ENCODE results near the gene CLNK.

Gene CLNK

DNA sequence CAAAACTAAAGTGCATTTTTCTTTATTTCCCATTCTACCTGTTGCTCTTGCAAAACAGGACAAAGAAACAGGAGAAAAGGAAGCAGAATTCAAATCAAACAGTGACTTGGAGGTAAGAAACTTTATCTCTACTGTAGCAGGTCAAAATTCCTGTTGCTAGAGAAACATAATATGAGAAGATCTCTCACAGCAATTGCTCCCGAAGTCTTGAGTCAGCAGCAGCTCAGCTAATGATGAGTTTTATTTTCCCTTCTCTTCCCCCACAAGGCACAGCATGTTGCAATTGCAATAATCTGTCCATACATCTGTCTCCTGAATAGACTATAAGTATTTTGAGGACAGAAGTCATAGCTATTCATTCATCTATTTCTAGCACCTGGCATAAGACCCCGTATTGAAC, 112.7 kb downstream of the CLNK start:
- DNase-seq: no peak

DNA sequence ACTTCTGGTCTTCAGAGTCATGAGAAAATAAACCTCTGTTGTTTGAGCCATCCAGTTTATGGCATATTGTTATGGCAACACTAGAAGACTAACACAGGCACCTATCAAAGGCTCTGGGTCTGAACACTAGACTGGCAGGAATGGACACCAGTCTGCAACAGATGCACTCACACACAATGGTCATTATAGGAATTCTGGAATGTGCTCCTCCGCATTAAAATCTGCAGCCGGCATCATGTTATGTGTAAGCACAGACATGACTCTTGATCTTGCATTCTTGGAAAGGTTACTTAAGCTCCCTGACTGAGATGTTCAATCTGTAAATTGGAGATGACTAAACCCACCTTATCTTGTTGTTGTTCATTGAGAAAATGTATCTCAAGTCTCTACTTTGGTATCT, 115.1 kb downstream of the CLNK start:
- DNase-seq: no peak

DNA sequence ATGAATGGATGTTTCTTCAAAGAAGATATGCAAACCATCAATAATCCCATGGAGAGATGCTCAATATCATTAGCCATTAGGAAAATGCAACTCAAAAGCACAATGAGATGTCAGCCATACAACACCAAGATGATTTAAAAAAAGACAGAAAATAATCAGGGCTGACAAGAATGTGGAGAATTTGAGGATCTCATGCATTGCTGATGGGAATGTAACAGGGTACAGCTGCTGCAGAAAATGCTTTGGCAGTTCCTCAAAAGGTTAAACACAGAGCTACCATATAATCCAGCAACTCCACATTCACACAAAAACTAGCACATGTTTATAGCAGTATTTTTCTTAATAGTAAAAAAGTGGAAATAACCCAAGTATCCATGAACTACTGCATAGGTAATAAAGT, 116.8 kb downstream of the CLNK start:
- no peak for DNase-seq

DNA sequence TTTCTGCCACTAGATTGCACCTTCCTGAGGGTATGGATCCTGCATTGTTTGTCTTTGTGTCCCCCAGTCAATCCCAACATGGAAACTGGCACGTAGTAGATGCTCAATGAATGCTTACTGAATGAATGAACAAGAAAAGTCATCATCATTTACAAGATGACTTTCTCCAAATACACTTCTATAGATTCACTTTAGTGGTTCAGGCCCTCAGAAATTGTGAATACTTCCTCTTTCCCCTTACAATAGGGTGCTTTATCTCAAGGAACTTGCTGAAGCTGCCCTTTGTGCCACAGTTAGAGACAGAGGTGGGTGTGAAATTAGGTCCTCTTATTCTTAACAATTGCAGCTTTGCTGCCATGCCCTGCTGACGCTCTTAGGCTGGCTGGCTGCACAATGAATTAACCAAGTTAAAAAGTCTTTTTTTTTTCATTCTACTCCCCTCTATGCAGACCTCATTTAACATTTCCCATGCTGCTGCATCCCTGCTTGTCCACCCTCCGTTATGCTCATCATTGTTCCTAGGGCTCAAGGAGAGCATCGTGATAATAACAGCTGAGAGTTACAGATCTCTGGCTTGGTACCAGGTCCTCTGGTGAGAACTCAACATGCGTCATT, 119.3 kb downstream of the CLNK start:
- no peak for DNase-seq

DNA sequence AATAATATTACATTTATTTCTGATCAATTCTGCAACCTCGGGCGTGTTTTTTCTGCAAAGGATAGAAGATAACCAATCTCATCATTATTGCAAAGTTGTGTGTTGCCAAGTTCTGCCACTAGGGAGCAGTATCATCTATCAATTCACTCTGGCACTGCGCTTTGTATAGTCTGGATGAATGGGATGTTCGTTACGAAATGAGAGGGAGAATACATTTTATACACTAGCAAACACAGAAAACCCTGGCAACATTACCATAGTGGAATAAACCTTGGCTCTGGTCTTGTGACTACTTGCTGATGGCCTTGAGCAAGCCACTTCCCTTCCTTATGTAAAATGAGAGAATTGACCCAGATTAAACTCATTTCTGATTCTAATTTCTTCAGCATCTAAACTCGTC, 129.9 kb downstream of the CLNK start:
- no peak for DNase-seq

DNA sequence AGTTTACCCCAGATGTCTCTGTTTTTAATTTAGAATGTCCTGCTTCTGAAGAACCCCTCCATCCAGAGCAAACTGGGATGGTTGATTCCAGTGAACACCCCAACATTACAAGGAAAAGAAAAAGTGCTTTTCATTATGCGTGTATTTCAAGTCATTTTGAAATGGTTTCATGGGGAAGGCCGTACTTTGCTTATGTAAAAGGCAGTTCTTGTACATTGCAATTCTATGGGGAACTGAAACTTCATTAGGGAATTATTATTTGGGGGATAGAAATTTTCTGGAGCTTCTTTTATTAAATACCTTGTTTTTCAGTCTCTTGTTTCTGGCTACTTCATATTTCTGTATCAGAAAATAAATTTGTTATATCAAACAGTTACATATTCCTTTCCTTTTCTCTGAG, 130.4 kb downstream of the CLNK start:
- no peak for DNase-seq

DNA sequence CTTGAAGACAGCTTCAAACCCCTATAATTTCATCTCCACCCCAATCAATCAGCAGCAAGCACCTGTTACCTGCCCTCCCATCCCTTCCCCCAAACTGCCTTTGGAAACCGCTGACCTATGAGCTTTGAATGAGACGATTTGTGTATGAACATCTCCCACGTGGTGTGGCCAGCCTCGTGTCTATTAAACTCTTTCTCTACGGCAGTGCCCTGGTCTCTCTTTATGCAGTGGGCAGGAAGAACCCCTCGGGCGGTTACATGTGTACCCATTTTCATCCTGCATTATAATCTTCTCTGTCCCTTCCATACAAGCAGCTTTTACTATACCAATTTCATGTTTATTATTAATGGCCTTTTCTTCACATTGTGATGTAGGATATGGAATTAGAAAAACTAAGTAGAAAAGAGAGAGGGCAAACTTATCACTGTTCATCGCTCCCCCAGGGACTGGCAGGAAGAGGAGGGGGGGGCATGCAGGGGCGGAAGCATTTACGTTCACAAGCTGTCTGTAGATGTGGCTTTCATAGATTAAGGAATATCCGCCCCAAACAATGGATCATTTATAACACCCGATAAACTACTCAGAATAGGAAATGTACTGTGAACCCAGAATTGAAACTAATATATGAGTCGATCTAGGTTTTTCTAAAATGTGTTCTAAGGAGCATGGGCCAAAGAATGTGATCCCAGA, 131.8 kb downstream of the CLNK start:
- DNase-seq: no peak

DNA sequence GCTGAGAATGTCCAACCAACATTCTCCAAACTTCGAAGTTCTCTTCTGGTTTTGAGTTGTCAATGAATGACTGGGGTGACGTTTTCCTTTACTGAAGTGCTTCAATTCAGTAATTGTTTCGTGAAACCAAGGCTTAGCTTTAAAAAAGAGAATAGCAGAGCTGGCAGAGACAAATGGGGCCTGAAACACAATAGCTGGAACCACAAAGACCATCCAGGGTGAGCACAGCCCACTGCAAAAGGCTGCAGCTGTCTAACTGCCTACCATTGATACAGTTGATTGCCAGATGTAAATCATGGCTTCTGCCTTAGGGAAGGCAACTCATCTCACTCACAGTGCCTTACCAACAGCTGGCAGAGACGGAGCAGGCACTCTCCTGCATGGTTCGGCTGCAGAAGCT, 148.7 kb downstream of the CLNK start:
- no peak for DNase-seq

DNA sequence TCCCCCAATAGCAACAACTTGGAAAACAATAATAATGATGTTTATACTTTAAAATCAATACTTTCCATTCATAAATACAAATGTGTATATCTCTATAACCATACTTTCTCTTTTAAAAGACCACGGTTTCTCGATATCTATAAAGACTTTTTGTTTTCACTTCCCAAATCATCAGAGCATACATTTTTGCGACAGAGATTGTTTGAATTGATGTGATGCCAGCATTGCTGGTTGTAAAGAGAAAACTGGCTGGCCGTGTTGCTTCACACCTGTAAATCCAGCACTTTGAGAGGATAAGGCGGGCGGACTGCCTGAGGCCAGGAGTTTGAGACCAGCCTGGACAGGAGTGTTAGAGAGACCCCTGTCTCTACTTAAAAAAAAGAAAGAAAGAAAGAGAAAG, 149.7 kb downstream of the CLNK start:
- DNase-seq: no peak

DNA sequence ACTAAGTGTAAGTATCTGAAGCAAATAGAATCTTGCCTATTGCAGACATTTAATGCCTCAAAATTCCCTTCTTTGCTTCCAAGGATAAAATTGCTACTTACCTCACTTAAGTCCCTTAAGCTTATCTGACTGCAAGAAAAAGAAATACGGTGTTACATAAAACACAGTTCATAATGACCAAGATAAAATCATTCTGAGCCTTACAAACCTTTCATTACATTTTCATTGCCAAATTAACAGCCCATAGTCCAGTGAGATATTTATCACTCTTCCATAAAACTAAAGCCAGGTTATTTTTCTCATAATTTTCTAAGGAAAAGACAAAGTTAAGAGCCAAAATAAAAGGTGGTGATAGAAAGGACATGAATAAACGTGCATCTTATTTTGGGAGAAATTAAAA, 152.4 kb downstream of the CLNK start:
- DNase-seq: no peak

DNA sequence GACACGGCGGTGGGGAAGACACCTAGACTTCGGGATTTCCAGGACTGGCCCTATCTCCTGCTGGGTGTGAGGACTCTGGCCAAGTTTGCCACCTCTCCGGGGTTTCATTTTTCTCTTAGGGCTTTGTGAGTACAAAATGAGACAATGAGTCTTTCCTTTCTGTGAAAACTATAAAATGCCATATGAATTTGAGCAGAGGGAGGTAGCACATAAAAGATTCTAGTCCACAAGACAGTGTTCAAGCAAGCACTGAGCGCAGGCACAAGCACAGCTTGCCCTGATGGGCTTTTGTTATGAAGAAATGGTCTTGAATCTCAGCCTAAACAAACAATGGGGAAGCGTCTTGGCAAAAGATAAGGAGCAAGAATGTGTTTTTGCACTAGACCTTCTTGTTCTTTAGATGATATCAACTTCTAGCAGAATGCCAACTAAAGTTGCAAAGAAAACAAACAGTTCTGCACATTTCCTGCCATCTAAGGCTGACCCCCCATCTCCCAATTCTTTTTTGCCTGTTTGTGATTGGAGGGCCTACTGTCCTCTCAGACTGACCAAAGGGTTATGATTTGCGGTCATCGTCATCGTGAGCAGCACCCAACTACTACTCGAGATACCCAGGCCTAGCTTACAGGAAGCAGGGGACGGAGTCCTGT, 154.3 kb downstream of the CLNK start:
- no peak for DNase-seq

DNA sequence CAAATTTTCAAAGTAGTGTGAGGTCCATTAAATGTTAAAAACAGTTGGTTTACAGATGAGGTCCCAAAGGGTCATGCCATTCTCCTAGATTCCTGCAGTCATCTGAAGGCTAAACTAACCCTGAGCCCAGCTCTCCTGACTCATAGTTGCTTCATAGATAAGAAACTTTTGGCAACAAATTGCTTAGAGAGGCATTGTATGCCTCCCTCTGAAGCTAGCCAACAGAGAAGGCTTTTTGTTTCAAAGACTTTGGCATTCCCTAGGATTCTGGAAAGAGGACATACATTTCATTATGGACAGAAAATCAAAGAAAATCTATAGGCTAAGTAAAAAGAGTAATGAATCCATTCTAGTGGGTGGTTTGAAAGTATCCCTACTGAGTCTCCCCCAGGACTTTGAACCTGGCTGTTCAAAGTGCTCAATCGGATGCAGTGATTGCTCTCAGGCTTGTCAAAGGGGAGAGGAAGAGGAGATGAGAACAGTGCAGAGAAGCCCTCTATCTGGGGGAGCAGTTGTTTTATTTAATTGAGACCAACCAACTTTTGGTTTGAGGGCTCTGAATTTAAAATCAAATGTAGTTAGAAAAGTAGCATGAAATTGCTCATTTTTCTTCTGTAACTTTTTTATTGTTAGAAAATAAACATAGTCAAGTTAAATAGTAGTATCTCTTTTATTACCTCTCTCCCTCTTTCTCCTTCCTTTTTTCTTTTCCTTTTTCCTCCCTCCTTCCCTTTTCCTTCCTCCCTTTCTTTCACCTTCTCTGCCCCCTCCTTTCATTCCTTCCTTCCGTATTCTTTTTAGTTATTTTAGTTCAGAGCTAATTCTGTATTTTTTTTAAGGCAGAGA, 155.1 kb downstream of the CLNK start:
- no peak for DNase-seq

DNA sequence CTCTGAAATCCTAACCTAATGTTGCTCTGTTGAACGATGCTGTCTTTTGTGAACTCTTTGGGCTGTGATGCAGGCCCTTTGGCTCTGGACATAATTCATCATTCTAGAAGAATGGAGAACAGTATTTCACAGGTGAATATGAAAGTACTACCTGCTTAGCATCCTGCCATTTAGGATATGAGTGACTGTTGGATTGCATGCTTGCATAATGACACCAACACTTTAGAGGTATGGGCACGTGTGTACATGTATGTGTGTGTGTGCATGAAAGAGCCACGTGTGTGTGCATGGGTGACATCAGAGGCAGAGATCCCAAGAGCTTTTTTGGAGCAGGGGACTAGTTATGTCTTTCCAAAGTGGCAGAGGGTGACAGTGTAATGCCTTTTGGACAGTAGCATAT, 157.1 kb downstream of the CLNK start:
- no peak for DNase-seq

DNA sequence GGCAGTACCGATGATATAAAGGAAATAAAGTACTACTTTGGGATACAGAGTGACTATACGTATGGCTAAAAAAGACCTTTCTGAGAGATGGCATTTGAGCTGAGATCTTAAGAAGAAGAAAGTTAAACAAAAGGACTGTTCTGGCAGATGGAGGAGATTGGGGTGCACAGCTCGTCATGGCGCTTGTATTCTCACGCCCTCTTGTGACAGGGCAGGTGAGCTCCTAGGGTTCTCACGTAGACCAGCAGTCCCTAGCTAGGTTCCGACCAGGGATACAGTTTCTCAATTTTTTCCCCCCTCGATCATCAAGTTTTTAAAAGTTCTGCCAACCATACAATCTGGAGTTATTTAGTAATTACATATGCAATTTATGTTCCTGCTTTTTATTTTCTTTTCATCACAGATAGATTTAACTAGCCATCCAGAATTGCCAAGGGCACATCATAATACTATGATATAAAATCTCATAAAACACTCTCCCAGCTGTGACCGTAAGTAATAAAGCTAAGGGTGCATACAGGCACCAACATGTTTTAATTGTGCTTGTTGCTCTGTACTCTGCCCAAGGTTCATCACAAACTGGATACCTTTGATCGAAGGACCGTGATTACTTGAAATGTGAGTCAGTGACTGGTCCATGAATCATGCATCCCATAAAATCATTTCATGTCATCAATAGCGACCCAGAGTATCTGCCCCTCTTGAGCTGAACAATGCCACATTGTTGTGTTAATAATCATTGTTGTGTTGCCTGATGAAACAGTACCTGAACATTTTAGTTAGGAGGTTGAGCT, 157.9 kb downstream of the CLNK start:
- DNase-seq: no peak

DNA sequence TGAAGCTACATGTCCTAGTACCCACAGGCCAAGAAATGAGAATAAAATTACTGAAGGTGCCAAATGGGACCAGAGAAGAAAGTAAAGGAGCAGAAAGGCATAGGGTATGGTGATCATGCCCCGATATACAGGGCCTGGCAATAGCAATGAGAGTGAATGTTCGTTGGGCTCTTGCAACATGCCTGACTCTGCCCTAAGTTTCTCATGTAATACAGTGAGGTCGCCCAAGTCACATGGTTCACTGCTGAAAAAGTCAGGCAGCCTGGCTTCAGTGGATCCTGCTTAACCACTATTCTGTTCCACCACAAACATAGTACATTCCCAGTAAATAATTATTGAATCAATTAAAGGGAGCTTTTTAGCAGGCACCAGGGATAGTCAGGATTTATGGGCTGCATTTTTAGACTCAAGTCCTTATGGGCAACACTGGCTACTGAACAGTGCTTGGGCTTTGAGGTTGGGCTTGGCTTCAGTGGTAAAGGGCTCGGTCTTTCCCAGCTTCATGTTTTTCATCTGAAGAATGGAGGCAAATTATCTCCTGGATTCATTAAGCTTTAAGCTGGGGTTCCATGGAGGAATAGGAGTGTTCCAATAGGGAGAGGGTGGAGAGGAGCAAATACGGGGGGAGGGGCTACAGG, 160.3 kb downstream of the CLNK start:
- DNase-seq: no peak

DNA sequence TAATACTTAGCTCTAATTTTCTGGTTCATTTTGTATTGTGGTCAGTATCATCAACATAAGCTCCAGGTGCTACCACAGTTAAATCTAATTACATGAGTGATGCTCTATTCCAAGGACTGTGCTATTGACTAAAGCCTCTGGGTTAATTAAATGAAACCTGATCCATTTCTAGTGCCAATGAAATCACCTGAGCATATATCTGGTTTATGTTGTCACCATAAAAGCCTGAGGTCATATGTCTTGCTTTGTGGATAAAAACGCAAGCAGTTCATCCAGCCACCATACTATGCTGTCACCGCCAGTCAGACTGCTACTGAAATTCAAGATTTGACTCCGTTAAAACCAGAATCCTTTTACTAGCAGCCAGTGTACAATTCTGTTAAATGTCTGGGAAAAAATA, 163.1 kb downstream of the CLNK start:
- no peak for DNase-seq

DNA sequence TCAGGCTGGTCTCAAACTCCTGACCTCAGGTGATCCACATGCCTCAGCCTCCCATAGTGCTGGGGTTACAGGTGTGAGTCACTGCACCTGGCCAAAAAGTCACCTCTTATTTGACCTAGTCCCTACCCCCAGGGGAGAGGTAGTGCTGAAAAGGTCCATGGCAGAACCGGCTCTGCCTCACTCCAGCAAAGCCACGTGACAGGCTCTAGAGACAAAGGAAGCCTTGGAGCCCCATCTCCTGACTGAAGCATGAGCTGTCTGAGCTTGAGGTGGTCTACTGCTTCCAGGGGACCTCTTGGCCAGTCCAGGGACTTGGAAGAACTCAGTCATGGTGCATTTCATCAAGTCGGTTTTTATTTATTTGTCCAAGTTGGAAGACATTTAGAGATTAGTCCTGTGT, 174.8 kb downstream of the CLNK start:
- no peak for DNase-seq

DNA sequence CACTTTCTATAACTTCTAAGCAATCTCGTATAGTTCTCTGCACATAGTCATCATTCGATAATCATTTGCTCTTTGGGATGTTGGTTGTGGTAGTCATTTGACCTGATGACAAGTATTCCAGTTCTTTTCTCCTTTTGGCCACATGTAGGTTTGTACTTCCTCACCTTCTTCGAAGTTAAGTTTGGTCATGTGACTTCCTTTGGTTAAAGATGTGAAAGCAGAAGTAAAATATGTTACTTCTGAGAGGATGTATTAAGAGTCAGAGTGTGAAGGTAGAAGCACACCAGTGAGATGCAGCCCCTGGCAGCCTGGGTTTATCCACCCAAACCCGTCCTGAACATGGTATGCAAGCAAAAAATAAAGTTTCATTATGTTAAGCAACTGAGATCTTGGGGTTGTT, 178.5 kb downstream of the CLNK start:
- DNase-seq: no peak

DNA sequence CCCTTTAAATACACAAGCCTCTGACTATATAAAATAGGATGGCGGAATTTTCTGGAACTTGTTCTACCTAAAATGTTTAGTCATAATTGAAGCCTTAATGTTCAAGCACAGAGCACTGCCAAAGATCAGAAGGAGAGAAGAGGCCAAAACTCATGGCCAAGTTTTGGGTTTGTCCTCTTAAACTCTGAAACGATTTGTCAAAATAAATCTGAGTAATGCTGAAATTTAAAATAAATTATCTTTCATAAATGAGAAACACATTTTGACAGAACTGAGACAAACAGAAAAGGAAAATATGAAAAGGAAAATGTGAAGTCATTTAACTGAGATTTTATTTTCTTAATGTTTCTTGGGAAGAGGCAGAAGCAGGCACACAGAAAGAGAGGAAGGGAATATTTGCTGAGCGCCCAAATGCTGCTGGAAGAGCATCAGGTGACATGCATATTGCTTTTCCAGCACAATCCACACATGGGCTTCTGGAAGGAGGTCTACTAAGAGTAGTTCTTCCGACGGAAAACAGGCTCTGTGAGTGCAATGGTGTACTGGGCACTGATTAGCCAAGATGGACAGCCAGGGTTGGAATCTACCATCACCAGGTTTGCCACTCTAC, 179.9 kb downstream of the CLNK start:
- DNase-seq: no peak

DNA sequence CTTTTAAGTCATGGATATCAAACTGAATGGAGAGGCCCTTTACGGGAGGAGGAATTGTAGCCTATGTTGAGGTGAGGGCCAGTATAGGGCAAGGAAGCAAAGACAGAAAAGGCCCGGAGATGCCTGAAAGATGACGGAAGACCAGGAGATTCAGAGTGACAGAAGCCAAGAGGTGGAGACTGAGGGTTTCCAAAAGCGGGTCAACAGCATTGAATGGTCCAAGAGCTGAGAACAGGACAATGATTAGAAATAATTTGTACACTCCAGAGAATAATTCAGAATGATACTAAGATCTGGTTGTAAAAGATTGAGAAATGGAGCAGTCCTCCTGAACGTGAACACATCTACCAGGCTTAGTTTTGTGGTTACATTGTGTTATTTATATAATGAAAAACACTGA, 181.9 kb downstream of the CLNK start:
- no peak for DNase-seq

DNA sequence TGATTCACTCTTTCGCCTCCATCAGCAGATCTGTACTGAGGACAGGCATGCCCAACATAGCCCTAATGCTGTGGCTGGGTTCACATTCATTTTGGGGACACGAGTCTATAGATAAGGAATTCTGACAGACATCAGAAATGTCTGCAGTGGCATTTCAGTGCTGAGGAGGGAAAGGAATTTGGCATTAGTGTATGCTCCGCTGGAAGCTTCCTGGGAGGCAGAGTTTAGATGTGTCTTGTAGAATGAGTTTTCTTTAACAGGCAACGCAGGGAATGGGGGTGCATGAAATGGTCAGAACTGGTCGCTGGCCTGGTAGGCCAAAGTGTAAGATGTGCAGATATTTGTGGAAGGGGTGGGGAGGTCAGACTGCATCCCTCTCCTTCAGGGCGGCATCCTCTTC, 183.8 kb downstream of the CLNK start:
- DNase-seq: no peak

DNA sequence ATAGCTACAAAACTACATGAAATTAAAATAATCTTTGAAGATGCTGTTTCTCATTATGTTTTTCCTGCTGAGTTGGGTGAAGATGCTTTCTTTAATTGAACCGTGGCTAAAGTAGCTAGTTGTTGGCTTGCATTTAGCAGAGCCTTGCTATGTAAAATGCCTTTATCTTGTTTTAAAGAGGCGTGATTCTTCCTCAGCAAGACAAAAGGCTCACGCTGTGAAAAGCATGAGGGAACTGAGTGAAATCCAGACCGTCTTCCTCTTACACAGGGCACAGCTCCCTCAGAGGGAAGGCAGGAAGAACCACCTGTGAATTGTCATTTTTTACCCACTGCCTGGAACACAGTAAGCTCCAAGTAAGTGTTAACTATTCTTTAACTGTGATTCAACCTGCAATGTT, 188.4 kb downstream of the CLNK start:
- DNase-seq: no peak

Measured in activated T-cell treated with anti-CD3 and anti-CD28 coated beads, Interleukin-2, amount 50 U/mL, for 1 hour (primary cell).